SU-DHL-6 (cell line): ENCODE results near the gene PPP3CA.

Source experiments
- CTCF ChIP-seq: fragments of 200-600 bp; sonication (generic); IDR thresholded peaks from one replicate; pipeline ENCODE4 v1.5.1; 2017; ENCODE audit warnings: antibody characterized with exemption, mild to moderate bottlenecking, low read length, moderate library complexity; ENCODE audit not compliant: insufficient read depth, poor library complexity, severe bottlenecking
- EZH2phosphoT487 ChIP-seq: fragments of 200-600 bp; sonication (generic), shearing (Covaris generic); conservative IDR thresholded peaks from 2 replicates; pipeline ENCODE4 v1.6.1; 2018; ENCODE audit warnings: mild to moderate bottlenecking, antibody characterized with exemption, low read length, moderate library complexity, mixed read lengths

GRCh38 chr4:101283434-101283833 is 63.9 kb downstream of the PPP3CA start:
- TF ChIP-seq CTCF, result no peak
- no peak for TF ChIP-seq EZH2phosphoT487
